Activated T-cell treated with anti-CD3 and anti-CD28 coated beads for 24 hours (primary cell): Measurements from ENCODE around the gene ATP1A2.

Experiments
- DNase-seq: peaks from one replicate; pipeline ENCODE4 v3.0.0-alpha.2; 2020; ENCODE audit warnings: low read depth

The ATP1A2 gene

DNA sequence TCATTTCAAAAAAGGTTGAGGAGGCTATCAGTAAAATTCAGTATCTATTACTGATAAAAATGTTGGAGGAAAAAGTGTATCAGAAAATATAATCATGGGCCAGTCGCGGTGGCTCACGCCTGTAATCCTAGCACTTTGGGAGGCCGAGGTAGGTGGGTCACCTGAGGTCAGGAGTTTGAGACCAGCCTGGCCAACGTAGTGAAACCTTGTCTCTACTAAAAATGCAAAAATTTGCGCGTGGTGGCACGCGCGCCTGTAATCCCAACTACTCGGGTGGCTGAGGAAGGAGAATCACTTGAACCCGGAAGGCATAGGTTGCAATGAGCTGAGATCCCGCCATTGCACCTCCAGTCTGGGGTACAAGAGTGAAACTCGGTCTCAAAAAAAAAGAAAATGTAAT is 30.5 kb downstream of the ATP1A2 start:
- DNase-seq = no peak

DNA sequence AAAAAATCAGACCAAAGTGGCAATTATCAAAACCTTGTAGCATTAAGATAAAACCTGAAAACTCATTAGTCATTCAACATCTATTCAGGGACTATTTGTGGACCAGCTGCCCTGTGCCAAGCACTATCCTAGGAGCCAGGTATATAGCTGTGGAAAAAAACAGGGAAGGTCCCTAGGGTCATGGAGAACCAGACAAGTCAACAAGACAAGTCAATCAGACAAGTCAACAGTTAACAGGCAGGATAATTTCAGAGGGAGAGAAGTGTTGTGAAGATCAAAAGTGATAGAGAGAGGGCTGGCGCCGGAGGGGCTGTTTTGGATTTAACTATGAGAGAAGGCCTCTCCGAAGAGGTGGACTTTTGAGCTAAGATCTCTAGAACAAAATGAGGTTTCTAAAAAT is 32.6 kb downstream of the ATP1A2 start:
- no peak for DNase-seq

DNA sequence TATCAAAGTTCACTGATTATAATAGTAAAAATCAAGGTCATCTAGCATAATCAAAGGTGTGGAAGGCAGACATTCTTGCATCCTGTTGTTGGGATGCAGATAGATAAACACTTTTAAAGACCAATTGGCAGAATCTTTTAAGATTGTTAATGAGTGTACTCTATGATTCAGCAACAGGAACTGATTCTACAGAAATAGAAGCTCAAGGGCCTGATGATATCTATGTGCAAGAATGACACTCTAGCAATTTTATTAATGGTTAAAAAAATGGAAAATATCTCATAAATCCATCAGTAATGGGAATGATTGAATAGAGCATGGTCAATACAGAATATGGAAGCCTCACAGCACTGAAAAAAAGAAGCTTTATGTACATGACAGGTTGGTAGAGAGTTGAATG is 33.7 kb downstream of the ATP1A2 start:
- DNase-seq = no peak

DNA sequence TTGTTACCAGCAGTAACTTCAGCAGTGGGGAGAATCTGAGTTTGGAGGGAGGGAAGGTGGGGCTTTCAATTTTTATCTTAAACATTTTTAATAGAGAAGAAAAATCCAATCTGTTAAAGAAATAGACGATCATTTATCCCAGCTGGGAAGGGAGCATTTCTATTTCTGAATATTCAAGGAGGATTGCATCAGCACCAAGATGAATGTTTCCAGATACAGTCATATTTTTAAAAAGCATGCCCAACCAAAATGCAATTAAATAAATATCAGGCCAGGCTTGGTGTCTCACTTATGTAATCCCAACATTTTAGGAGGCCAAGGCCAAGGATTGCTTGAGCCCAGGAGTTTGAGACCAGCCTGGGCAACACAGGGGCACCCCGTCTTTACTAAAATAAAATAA is 34.2 kb downstream of the ATP1A2 start:
- DNase-seq = no peak

GRCh38 chr1:160151303-160151702 is 35.7 kb downstream of the ATP1A2 start, which contains the start of gene ATP1A4:
ATP1A4 (plus strand) TSS chr1:160151603; CDS start chr1:160152041, 438 bp downstream.
- DNase-seq = no peak

GRCh38 chr1:160154790-160155189 is 39.2 kb downstream of the ATP1A2 start:
- no peak for DNase-seq

GRCh38 chr1:160156361-160156760 is 40.8 kb downstream of the ATP1A2 start:
- DNase-seq = no peak

GRCh38 chr1:160157174-160157573 is 41.6 kb downstream of the ATP1A2 start:
- no peak for DNase-seq

DNA sequence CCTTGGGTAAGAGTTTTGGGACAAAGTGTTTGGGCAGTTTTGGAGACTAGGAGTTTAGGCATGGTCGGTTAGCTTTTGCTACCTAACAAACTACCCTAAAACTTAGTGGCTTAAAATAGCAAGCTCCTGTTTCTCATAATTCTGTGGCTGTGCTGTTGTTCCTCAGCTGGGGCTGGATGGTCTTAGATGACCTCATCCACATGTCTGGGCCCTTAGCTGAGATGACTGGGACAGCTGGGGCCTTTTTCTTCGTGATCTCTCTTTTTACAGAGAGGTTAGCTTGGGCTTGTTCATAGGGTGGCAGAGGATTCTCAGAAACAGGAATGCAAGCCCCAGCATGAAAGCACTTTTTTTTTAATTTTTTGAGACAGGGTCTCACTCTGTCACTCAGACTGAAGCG is 42.5 kb downstream of the ATP1A2 start:
- no peak for DNase-seq

DNA sequence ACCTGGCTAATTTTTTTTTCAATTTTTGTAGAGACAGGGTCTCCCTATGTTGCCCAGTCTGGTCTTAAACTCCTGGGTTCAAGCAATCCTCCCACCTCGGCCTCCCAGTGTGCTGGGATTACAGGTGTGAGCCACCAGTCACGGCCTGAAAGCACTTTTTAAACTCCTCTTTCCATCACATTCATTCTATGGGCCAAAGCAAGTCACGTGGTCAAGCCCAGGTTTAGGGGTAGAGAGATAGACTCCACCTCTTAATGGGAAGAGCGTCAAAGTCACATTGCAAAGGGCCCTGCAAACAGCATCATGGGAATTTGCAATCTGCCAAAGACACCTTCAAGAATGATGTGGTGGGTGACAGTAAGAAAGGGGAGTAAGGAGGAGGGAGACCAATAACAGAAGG is 43.0 kb downstream of the ATP1A2 start:
- no peak for DNase-seq

DNA sequence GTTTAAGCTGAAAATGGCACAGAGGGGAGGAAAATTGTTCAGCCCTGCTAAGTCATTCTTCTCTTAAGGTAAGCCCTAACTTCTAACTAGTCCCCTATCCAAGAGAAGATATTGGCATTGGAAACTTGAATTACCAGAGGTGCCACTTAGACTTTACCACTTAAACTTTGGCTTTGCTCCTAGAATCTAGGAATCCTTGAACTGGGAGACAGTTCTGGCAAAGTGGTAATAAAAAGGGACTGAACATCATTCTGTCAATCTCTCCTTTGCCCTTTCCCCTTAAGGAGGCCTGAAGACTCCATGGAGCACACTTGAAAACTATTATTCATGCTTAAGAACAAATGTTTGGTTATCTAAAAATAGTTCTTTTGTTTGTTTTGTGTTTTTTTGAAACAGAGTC is 44.3 kb downstream of the ATP1A2 start:
- DNase-seq = no peak

GRCh38 chr1:160161965-160162705 is 46.6 kb downstream of the ATP1A2 start:
- DNase-seq = no peak

- no peak for DNase-seq
Observed at GRCh38 chr1:160162931-160163330, 47.4 kb downstream of the ATP1A2 start.

DNA sequence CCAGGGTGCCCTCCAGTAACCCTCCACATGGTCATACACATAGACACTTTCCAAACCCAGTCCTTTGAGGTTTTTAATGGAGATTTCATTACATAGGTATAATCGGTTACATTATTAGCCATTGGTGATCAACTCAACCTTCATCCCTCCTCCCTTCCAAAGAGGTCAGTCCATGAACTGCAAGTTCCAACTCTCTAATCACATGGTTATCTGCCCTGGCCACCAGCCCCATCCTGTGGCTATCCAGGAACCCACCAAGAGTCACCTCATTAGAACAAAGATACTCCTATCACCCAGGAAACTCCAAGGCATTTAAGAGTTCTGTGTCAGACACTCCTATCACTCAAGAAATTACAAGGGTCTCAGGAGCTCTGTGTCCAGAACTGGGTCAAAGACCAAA is 48.1 kb downstream of the ATP1A2 start:
- DNase-seq = no peak

DNA sequence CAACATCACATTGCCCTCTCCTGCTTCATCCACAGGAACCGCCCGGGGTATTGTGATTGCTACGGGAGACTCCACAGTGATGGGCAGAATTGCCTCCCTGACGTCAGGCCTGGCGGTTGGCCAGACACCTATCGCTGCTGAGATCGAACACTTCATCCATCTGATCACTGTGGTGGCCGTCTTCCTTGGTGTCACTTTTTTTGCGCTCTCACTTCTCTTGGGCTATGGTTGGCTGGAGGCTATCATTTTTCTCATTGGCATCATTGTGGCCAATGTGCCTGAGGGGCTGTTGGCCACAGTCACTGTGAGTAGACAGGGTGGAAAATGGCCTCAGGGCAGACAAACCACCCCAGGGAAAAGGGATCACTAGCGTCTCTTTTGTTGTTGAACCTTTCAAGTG is 48.6 kb downstream of the ATP1A2 start:
- no peak for DNase-seq

DNA sequence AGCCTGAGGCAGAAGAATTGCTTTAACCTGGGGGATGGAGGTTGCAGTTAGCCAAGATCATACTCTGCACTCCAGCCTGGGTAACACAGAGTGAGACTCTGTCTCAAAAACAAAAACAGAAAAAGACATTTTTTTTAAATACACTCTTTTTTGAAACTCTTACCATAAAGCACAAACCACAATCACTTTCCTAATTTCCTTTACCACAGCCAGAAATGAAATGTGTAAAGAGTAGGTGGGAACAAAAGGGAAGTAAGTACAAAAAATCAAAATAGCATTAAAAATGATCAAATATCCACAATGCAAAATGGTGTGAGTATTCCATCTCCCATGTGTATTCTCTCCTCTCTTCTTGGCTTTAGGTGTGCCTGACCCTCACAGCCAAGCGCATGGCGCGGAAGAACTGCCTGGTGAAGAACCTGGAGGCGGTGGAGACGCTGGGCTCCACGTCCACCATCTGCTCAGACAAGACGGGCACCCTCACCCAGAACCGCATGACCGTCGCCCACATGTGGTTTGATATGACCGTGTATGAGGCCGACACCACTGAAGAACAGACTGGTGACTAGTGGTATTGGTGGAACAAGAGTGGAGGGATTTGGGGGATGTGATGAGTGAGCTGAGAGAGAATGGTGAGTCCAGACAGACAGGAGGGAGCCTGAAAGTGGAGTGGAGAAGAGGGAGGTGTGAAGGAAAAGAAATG is 50.8 kb downstream of the ATP1A2 start:
- no peak for DNase-seq

DNA sequence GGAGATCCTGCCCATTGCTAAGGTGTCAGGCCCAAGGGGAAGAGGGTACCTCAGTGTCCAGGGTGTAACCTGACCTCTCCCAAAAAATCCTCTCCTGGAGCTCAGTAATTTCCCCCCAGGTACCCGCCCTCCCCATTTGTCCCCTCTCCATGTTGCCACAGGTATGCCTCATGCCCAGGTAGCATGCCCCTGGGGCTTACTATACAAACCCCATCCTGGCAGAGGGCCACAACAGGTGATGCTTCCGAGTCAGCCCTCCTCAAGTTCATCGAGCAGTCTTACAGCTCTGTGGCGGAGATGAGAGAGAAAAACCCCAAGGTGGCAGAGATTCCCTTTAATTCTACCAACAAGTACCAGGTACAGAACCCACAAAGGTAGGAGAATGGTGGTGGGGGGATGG is 51.5 kb downstream of the ATP1A2 start:
- DNase-seq = no peak

- DNase-seq = peak; percentile 1
Observed at GRCh38 chr1:160167580-160167979, 52.0 kb downstream of the ATP1A2 start.

DNA sequence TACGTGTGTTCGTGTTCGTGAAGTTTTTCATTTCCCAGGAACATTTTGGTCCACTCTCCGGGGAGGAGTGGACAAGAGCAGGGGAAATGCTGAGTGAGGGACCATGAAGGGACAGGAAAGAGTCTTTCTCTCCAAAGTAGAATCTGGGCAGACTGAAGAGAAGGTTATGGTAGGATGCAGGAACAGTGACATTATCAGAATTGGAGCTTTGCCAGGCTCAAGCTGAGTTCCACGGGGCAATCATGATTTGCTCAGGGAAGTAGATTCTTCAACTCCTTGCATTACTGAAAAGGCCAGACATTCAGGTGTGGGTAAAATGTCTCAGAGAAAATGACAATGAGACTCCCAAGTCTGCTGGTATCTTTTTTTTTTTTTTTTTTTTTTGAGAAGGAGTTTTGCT is 52.5 kb downstream of the ATP1A2 start:
- no peak for DNase-seq

GRCh38 chr1:160168609-160169369 is 53.2 kb downstream of the ATP1A2 start:
- no peak for DNase-seq

GRCh38 chr1:160169553-160170399 is 54.2 kb downstream of the ATP1A2 start:
- DNase-seq = no peak

DNA sequence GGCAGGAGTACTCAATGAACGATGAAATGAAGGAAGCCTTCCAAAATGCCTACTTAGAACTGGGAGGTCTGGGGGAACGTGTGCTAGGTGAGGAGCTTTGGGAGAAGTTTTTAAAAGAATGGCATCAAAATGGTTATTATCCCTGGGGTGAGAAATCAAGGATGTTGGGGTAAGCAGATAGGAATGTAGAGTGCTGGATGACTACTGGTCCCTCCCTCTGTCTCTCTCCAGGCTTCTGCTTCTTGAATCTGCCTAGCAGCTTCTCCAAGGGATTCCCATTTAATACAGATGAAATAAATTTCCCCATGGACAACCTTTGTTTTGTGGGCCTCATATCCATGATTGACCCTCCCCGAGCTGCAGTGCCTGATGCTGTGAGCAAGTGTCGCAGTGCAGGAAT is 55.8 kb downstream of the ATP1A2 start:
- DNase-seq = no peak
